Activated CD8-positive, alpha-beta memory T cell treated with anti-CD3 and anti-CD28 coated beads, Interleukin-2, amount 50 U/mL, for 48 hours (primary cell): ENCODE results near the gene ZNF385A.
A peak's percentile ranks its signal among the peaks of the same experiment; 100 is the strongest.

Source experiments
- DNase-seq: peaks from one replicate; pipeline ENCODE4 v3.0.0-alpha.2; 2020

Gene ZNF385A

GRCh38 chr12:54384591-54385041 is at the start of gene ZNF385A:
TSS of gene ZNF385A (minus strand) at chr12:54384733. CDS start at chr12:54384514, 219 bp downstream.
- no peak for DNase-seq

GRCh38 chr12:54432815-54433164 is 48.3 kb upstream of the ZNF385A start:
- DNase-seq, result no peak

- no peak for DNase-seq
Observed at GRCh38 chr12:54431911-54432814, 47.6 kb upstream of the ZNF385A start.

GRCh38 chr12:54430471-54431069 is 46.0 kb upstream of the ZNF385A start:
- DNase-seq, result no peak

- no peak for DNase-seq
Observed at GRCh38 chr12:54429014-54429471, 44.5 kb upstream of the ZNF385A start.

GRCh38 chr12:54428050-54429013 is 43.8 kb upstream of the ZNF385A start:
- DNase-seq, result no peak

- no peak for DNase-seq
Observed at GRCh38 chr12:54427106-54427505, 42.6 kb upstream of the ZNF385A start.

- no peak for DNase-seq
Observed at GRCh38 chr12:54426690-54427089, 42.2 kb upstream of the ZNF385A start.

GRCh38 chr12:54425702-54426101 is 41.2 kb upstream of the ZNF385A start:
- no peak for DNase-seq

- no peak for DNase-seq
Observed at GRCh38 chr12:54424224-54424623, 39.7 kb upstream of the ZNF385A start.

- DNase-seq, result no peak
Observed at GRCh38 chr12:54423816-54424150, 39.2 kb upstream of the ZNF385A start.

GRCh38 chr12:54421879-54422250 is 37.3 kb upstream of the ZNF385A start:
- DNase-seq, result no peak

GRCh38 chr12:54421175-54421878 is 36.8 kb upstream of the ZNF385A start:
- DNase-seq, result no peak

- DNase-seq, result no peak
Observed at GRCh38 chr12:54420766-54421144, 36.2 kb upstream of the ZNF385A start.

- peak; percentile 74 for DNase-seq
Observed at GRCh38 chr12:54419088-54419887, 34.8 kb upstream of the ZNF385A start, which contains the start of gene ITGA5. TSS of gene ITGA5 (minus strand) at chr12:54419266. CDS start at chr12:54419198, 68 bp downstream.

- no peak for DNase-seq
Observed at GRCh38 chr12:54418441-54419087, 34.0 kb upstream of the ZNF385A start.

GRCh38 chr12:54417712-54418440 is 33.3 kb upstream of the ZNF385A start:
- no peak for DNase-seq

GRCh38 chr12:54416687-54417603 is 32.4 kb upstream of the ZNF385A start:
- no peak for DNase-seq
